ENCODE measurements around the gene PTPRT. TPM values are rescaled to one million over a fixed set of nuclear protein-coding genes. Genes with fewer than 3 reads are reported as not detected.

Gene PTPRT
- total RNA-seq, 1 experiment from 2014 or later, result 0.13 TPM

DNA sequence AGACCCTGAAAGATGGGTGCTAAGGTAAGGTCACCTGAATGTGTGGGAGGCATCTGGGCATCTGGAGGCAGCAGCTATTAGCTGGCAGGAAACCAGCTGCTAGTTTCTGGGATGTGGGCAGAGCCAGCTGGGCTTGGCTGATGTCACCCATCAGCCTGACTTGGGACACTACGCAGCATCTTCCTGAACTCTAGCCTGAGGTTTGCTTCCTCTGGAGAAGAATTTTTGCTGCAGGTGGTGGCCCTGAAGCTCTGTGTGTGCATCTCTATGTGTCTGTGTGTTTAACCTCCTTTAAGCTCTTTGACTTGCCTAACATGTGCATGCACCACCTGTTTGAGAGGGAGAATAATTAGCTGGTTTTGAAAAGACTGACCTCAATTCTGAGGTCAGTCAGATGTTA lies 1106.4 kb downstream of the PTPRT start:
- Mint-ChIP-seq H3K27me3 (ENCODE audit: low read depth) (peaks cover 1% of the 10 kb centered on the region), H3K27ac (no peak overlapping the region; a peak in 1 of 7 replicates), H3K36me3 (ENCODE audit: insufficient read depth in 1 of 3, low read depth in 3 of 3) (no peaks in the 10 kb centered on the region; a peak in 1 of 7 replicates), H3K4me1 (no peaks in the 10 kb centered on the region), H3K4me3 (no peak overlapping the region), H3K9me3 (no peaks in the 10 kb centered on the region)
- H4K20me1 ChIP-seq (ENCODE audit: control insufficient read depth, insufficient read depth, insufficient read length), result no peaks in the 10 kb centered on the region
- DNase-seq, result no peak
- H2BK20ac ChIP-seq (ENCODE audit: low read depth, low read length, poor library complexity, severe bottlenecking), result no peak overlapping the region
- no peak overlapping the region for H4K8ac ChIP-seq (replicated peaks; ENCODE audit: insufficient read length, low read depth, low read length)
- no peak overlapping the region for H3K56ac ChIP-seq (ENCODE audit: insufficient read length, low read depth, low read length)
- no peak overlapping the region for H4K91ac ChIP-seq (ENCODE audit: insufficient read length, low read depth, low read length)
- no peak overlapping the region for H2BK12ac ChIP-seq (ENCODE audit: insufficient read length, low read depth, low read length)
- H2AFZ ChIP-seq (ENCODE audit: low read length), result no peak overlapping the region
- H3K9ac ChIP-seq (ENCODE audit: extremely low read depth, insufficient read length, low read length), result no peak overlapping the region
- no peak overlapping the region for H3K23ac ChIP-seq (ENCODE audit: insufficient read length, low read depth, low read length)
- no peak overlapping the region for H3K14ac ChIP-seq (ENCODE audit: insufficient read depth, low read length)
- no peaks in the 10 kb centered on the region for H3K79me2 ChIP-seq (ENCODE audit: insufficient read depth, low read length)
- H3K27me3 ChIP-seq (ENCODE audit: insufficient read depth, low read length), result no peaks in the 10 kb centered on the region
- WGBS (ENCODE audit: extremely low coverage, insufficient read length, low lambda C conversion rate), result no CpG with 5 or more reads among the region's 1 CpG
- no peak overlapping the region for H3T11ph ChIP-seq (ENCODE audit: low read length)
- H2BK5ac ChIP-seq (ENCODE audit: insufficient read length, low read length), result no peak overlapping the region
- no peak overlapping the region for H4K5ac ChIP-seq (ENCODE audit: insufficient read length, low read depth, low read length)
- H3K79me1 ChIP-seq (ENCODE audit: insufficient read depth, low read depth, low read length, poor library complexity, severe bottlenecking), result no peaks in the 10 kb centered on the region
- no peak overlapping the region for H2AK5ac ChIP-seq (ENCODE audit: insufficient read length, low read length)
- no peak overlapping the region for H2BK120ac ChIP-seq (ENCODE audit: low read depth, low read length, poor library complexity, severe bottlenecking)
- no peak overlapping the region for H2BK15ac ChIP-seq (ENCODE audit: low read depth, low read length)
- no peaks in the 10 kb centered on the region for H3K23me2 ChIP-seq (ENCODE audit: insufficient read length, low read depth, low read length, poor library complexity, severe bottlenecking)
- no peak overlapping the region for H3K18ac ChIP-seq (ENCODE audit: insufficient read length, low read depth, low read length)
- H3K27ac ChIP-seq (ENCODE audit: insufficient read length, low read depth, low read length), result no peak overlapping the region
- H3K9me3 ChIP-seq (ENCODE audit: control insufficient read depth, low read depth, low read length), result no peaks in the 10 kb centered on the region
- TF ChIP-seq CTCF (conservative IDR thresholded peaks at IDR 0.05), result no peak
- H3K4me1 ChIP-seq (ENCODE audit: insufficient read depth, low read length), result no peaks in the 10 kb centered on the region
- no peak overlapping the region for H3K4ac ChIP-seq (ENCODE audit: low read depth, low read length)
- H3K4me2 ChIP-seq (ENCODE audit: insufficient read depth, insufficient read length, low read length), result no peak overlapping the region
